HepG2 (cell line): ENCODE measurements around the gene EIF2AK2. TPM values are rescaled to one million over a fixed set of nuclear protein-coding genes. Genes with fewer than 3 reads are reported as not detected.
A peak's percentile ranks its signal among the peaks of the same experiment; 100 is the strongest.

Experiments
- CEBPG ChIP-seq: IDR thresholded peaks from 2 replicates; pipeline ENCODE4 v1.6.1; 2016
- CREM ChIP-seq, 2 experiments: sonication (generic) in 1 of 2; formaldehyde crosslinking in 1 of 2; IDR thresholded peaks; 2 replicates each; pipeline versions ENCODE4 v1.4.0 to v1.6.1; 2016 to 2020; ENCODE audit warnings: antibody characterized with exemption in 1 of 2, mild to moderate bottlenecking in 1 of 2, missing genetic modification reagents in 1 of 2
- ELF3 ChIP-seq: IDR thresholded peaks from 2 replicates; pipeline ENCODE4 v1.6.1; 2016; ENCODE audit warnings: missing genetic modification reagents, missing compliant biosample characterization
- EP300 ChIP-seq, 3 experiments: sonication (generic) in 1 of 3; formaldehyde crosslinking in 1 of 3; IDR thresholded peaks; 2 replicates each; pipeline versions ENCODE4 v1.5.1 to v1.6.1; 2011 to 2020; ENCODE audit warnings: low read depth in 2 of 3, low read length in 2 of 3, borderline replicate concordance in 1 of 3, improper control_type of control experiment in 1 of 3, mild to moderate bottlenecking in 1 of 3, missing genetic modification reagents in 1 of 3, moderate library complexity in 1 of 3
- FOXA1 ChIP-seq, 2 experiments: fragments of 450-650 bp in 1 of 2; sonication (generic) in 1 of 2; formaldehyde crosslinking in 1 of 2; IDR thresholded peaks; 2 replicates each; pipeline versions ENCODE4 v1.4.0 to v1.6.1; 2016 to 2020; ENCODE audit warnings: missing genetic modification reagents in 1 of 2
- GATAD2A ChIP-seq: IDR thresholded peaks from 2 replicates; pipeline ENCODE4 v1.6.1; 2016
- HDAC1 ChIP-seq: sonication (generic); formaldehyde crosslinking; IDR thresholded peaks from 2 replicates; pipeline ENCODE4 v1.5.1; 2020; ENCODE audit warnings: mild to moderate bottlenecking, missing genetic modification reagents
- HMG20A ChIP-seq: IDR thresholded peaks from 2 replicates; pipeline ENCODE4 v1.6.1; 2016; ENCODE audit warnings: borderline replicate concordance
- KLF16 ChIP-seq, 2 experiments: sonication (generic) in 1 of 2; formaldehyde crosslinking in 1 of 2; IDR thresholded peaks; 2 replicates each; pipeline versions ENCODE4 v1.6.1 to v1.8.0; 2016 to 2023; ENCODE audit warnings: missing genetic modification reagents in 2 of 2, missing compliant biosample characterization in 1 of 2
- MYC ChIP-seq: sonication (generic); formaldehyde crosslinking; IDR thresholded peaks from 2 replicates; pipeline ENCODE4 v1.9.0; 2021; ENCODE audit warnings: missing genetic modification reagents, borderline replicate concordance
- SP2 ChIP-seq: sonication (generic); formaldehyde crosslinking; IDR thresholded peaks from 2 replicates; pipeline ENCODE4 v1.5.1; 2020; ENCODE audit warnings: mild to moderate bottlenecking, missing genetic modification reagents
- TBX3 ChIP-seq: fragments of 450-650 bp; IDR thresholded peaks from 2 replicates; pipeline ENCODE4 v1.6.1; 2017; ENCODE audit warnings: antibody characterized with exemption, mild to moderate bottlenecking, inconsistent platforms, borderline replicate concordance
- TCF7 ChIP-seq: sonication (generic); IDR thresholded peaks from 2 replicates; pipeline ENCODE4 v1.6.1; 2016; ENCODE audit warnings: antibody characterized with exemption, low read depth
- ZBTB39 ChIP-seq: sonication (generic); formaldehyde crosslinking; IDR thresholded peaks from 2 replicates; pipeline ENCODE4 v1.5.0; 2020; ENCODE audit warnings: missing genetic modification reagents
- ZNF883 ChIP-seq: sonication (generic); formaldehyde crosslinking; IDR thresholded peaks from 2 replicates; pipeline ENCODE4 v1.5.1; 2020; ENCODE audit warnings: mild to moderate bottlenecking, missing genetic modification reagents; ENCODE audit errors: not compliant biosample characterization
- polyA plus RNA-seq, 8 experiments: library from polyadenylated mRNA; depleted of rRNA in 3 of 8; stranded (reverse) in 7 of 8; unstranded in 1 of 8; fragments of >200 nt; fragmentation: Illumina TruSeq in 4 of 8; extraction: Trizol in 4 of 8; gene quantifications; 2 replicates each; pipeline versions ENCODE4 v1.2.1 to v1.2.3, GENCODE V29; 2011 to 2016; ENCODE audit warnings: low read depth in 4 of 8, missing spikeins in 1 of 8, mixed read lengths in 1 of 8; ENCODE audit not compliant: insufficient read depth in 1 of 8
- total RNA-seq, 5 experiments: library from RNA; depleted of rRNA; stranded (reverse); fragments of >200 nt; fragmentation: Illumina TruSeq; extraction: Trizol; gene quantifications; 2 replicates each; pipeline ENCODE4 v1.2.3, GENCODE V29; 2016; ENCODE audit warnings: low read depth in 1 of 5
- TF ChIP-seq, protein P1 (sequence below): sonication (generic); formaldehyde crosslinking; IDR thresholded peaks from 2 replicates; pipeline ENCODE4 v1.4.0; 2020; ENCODE audit warnings: missing genetic modification reagents, borderline replicate concordance
- TF ChIP-seq, protein P2 (sequence below): sonication (generic); formaldehyde crosslinking; IDR thresholded peaks from 2 replicates; pipeline ENCODE4 v1.8.0; 2022; ENCODE audit warnings: mild to moderate bottlenecking, missing genetic modification reagents; ENCODE audit not compliant: insufficient replicate concordance
- TF ChIP-seq, protein P3 (sequence below): IDR thresholded peaks from 2 replicates; pipeline ENCODE4 v1.6.1; 2016
- TF ChIP-seq, protein P4 (sequence below): IDR thresholded peaks from 2 replicates; pipeline ENCODE4 v1.6.1; 2018; ENCODE audit warnings: missing genetic modification reagents

Gene EIF2AK2
- total and polyA plus RNA-seq, 2 of the 13 experiments (the other 11 are each of a cell fraction or from before 2014, with no cell fraction given) = 10.2 to 26.1 TPM

GRCh38 chr2:37171624-37171950 is 14.8 kb upstream of the EIF2AK2 start (continued):
- TF ChIP-seq, protein P1, sequence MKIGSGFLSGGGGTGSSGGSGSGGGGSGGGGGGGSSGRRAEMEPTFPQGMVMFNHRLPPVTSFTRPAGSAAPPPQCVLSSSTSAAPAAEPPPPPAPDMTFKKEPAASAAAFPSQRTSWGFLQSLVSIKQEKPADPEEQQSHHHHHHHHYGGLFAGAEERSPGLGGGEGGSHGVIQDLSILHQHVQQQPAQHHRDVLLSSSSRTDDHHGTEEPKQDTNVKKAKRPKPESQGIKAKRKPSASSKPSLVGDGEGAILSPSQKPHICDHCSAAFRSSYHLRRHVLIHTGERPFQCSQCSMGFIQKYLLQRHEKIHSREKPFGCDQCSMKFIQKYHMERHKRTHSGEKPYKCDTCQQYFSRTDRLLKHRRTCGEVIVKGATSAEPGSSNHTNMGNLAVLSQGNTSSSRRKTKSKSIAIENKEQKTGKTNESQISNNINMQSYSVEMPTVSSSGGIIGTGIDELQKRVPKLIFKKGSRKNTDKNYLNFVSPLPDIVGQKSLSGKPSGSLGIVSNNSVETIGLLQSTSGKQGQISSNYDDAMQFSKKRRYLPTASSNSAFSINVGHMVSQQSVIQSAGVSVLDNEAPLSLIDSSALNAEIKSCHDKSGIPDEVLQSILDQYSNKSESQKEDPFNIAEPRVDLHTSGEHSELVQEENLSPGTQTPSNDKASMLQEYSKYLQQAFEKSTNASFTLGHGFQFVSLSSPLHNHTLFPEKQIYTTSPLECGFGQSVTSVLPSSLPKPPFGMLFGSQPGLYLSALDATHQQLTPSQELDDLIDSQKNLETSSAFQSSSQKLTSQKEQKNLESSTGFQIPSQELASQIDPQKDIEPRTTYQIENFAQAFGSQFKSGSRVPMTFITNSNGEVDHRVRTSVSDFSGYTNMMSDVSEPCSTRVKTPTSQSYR (CRISPR knock-in tag) = 0 out of 2 replicates have a peak, but pooled peaks have one; percentile 58
- TF ChIP-seq FOXA1 (IDR thresholded peaks at IDR 0.05) = peak; percentile 86
- TF ChIP-seq FOXA1 (CRISPR knock-in tag; IDR thresholded peaks at IDR 0.05) = peak; percentile 60
- peak; percentile 61; the same call in 1 of the 2 replicates for TF ChIP-seq CREM (IDR thresholded peaks at IDR 0.05)
- no peak for TF ChIP-seq CREM (CRISPR knock-in tag; IDR thresholded peaks at IDR 0.05)
- peak; percentile 86; the same call in 1 of the 2 replicates for TF ChIP-seq TBX3
- peak; percentile 34; the same call in 1 of the 2 replicates for TF ChIP-seq ELF3 (CRISPR knock-in tag)
- TF ChIP-seq SP2 (CRISPR knock-in tag) = no peak
- TF ChIP-seq MYC (CRISPR knock-in tag) = no peak
- TF ChIP-seq, protein P2, sequence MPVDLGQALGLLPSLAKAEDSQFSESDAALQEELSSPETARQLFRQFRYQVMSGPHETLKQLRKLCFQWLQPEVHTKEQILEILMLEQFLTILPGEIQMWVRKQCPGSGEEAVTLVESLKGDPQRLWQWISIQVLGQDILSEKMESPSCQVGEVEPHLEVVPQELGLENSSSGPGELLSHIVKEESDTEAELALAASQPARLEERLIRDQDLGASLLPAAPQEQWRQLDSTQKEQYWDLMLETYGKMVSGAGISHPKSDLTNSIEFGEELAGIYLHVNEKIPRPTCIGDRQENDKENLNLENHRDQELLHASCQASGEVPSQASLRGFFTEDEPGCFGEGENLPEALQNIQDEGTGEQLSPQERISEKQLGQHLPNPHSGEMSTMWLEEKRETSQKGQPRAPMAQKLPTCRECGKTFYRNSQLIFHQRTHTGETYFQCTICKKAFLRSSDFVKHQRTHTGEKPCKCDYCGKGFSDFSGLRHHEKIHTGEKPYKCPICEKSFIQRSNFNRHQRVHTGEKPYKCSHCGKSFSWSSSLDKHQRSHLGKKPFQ (CRISPR knock-in tag) = no peak
- TF ChIP-seq GATAD2A (CRISPR knock-in tag) = peak; percentile 67
- TF ChIP-seq, protein P3, sequence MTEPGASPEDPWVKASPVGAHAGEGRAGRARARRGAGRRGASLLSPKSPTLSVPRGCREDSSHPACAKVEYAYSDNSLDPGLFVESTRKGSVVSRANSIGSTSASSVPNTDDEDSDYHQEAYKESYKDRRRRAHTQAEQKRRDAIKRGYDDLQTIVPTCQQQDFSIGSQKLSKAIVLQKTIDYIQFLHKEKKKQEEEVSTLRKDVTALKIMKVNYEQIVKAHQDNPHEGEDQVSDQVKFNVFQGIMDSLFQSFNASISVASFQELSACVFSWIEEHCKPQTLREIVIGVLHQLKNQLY (CRISPR knock-in tag) = 0 out of 2 replicates have a peak, but pooled peaks have one; percentile 24
- TF ChIP-seq, protein P4, sequence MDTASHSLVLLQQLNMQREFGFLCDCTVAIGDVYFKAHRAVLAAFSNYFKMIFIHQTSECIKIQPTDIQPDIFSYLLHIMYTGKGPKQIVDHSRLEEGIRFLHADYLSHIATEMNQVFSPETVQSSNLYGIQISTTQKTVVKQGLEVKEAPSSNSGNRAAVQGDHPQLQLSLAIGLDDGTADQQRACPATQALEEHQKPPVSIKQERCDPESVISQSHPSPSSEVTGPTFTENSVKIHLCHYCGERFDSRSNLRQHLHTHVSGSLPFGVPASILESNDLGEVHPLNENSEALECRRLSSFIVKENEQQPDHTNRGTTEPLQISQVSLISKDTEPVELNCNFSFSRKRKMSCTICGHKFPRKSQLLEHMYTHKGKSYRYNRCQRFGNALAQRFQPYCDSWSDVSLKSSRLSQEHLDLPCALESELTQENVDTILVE = no peak
- peak; percentile 74; the same call in 1 of the 2 replicates for TF ChIP-seq TCF7
- TF ChIP-seq CEBPG = 0 out of 2 replicates have a peak, but pooled peaks have one; percentile 4
- TF ChIP-seq ZBTB39 (CRISPR knock-in tag) = no peak
- 0 out of 4 replicates have a peak, but pooled peaks of 1 of the 2 experiments have one; percentile 46 for TF ChIP-seq KLF16 (CRISPR knock-in tag; IDR thresholded peaks at IDR 0.05)
- TF ChIP-seq HDAC1 (CRISPR knock-in tag) = peak; percentile 60; the same call in 1 of the 2 replicates
- TF ChIP-seq HMG20A (CRISPR knock-in tag) = peak; percentile 67; the same call in 1 of the 2 replicates
- TF ChIP-seq ZNF883 (CRISPR knock-in tag) = no peak
- TF ChIP-seq EP300 (IDR thresholded peaks at IDR 0.05; ENCODE audit: low read depth in 2 of 2, low read length in 2 of 2) = peak in 1 of 2 experiments; percentile 49; a peak in 1 of 4 replicates
- TF ChIP-seq EP300 (CRISPR knock-in tag; IDR thresholded peaks at IDR 0.05; ENCODE audit: borderline replicate concordance) = no peak
